Eye (tissue), 1 donor: ENCODE results near the gene NEB.
A peak's percentile ranks its signal among the peaks of the same experiment; 100 is the strongest.
"Not testable (repeated sequence)": the region's sequence is repeated elsewhere in the genome, so short reads cannot be mapped to it uniquely, and the experiment has no call there.

Experiments used
- DNase-seq: peaks from one replicate; pipeline ENCODE4 v3.0.0-alpha.2; 2015

The NEB gene

GRCh38 chr2:151644580-151644979 lies 89.7 kb downstream of the NEB start:
- DNase-seq = no peak

- DNase-seq = not testable (repeated sequence)
These were observed 92.4 kb downstream of the NEB start for GRCh38 chr2:151641895-151642294.

GRCh38 chr2:151640087-151640486 lies 94.2 kb downstream of the NEB start:
- DNase-seq = no peak

- DNase-seq = peak; percentile 49
These were observed 95.3 kb downstream of the NEB start for GRCh38 chr2:151638990-151639389.

- DNase-seq = peak; percentile 10
These were observed 95.9 kb downstream of the NEB start for GRCh38 chr2:151638191-151638933.

- no peak for DNase-seq
These were observed 97.0 kb downstream of the NEB start for GRCh38 chr2:151637271-151637781.

GRCh38 chr2:151634736-151635467 lies 99.4 kb downstream of the NEB start:
- no peak for DNase-seq

GRCh38 chr2:151632993-151633565 lies 101.2 kb downstream of the NEB start:
- peak; percentile 12 for DNase-seq

GRCh38 chr2:151630372-151630771 lies 103.9 kb downstream of the NEB start:
- DNase-seq = no peak

- no peak for DNase-seq
These were observed 106.9 kb downstream of the NEB start for GRCh38 chr2:151627353-151627752.

- no peak for DNase-seq
These were observed 110.0 kb downstream of the NEB start for GRCh38 chr2:151624271-151624670.

GRCh38 chr2:151623631-151624030 lies 110.6 kb downstream of the NEB start:
- no peak for DNase-seq

GRCh38 chr2:151620761-151621160 lies 113.5 kb downstream of the NEB start:
- no peak for DNase-seq

GRCh38 chr2:151619337-151619989 lies 114.8 kb downstream of the NEB start:
- DNase-seq = peak; percentile 12

GRCh38 chr2:151616760-151617339 lies 117.4 kb downstream of the NEB start:
- no peak for DNase-seq

GRCh38 chr2:151614606-151615306 lies 119.5 kb downstream of the NEB start:
- DNase-seq = no peak

- DNase-seq = no peak
These were observed 120.1 kb downstream of the NEB start for GRCh38 chr2:151614159-151614558.

- no peak for DNase-seq
These were observed 122.9 kb downstream of the NEB start for GRCh38 chr2:151611351-151611750.

- DNase-seq = no peak
These were observed 124.0 kb downstream of the NEB start for GRCh38 chr2:151610310-151610709.

- no peak for DNase-seq
These were observed 124.6 kb downstream of the NEB start for GRCh38 chr2:151609705-151610104.

- DNase-seq = not testable (repeated sequence)
These were observed 126.5 kb downstream of the NEB start for GRCh38 chr2:151607459-151608424.
